HG03432 (cell line): ENCODE results near the gene SPAST.
A peak's percentile ranks its signal among the peaks of the same experiment; 100 is the strongest.
"Not testable (repeated sequence)": the region's sequence is repeated elsewhere in the genome, so short reads cannot be mapped to it uniquely, and the experiment has no call there.

Experiments
- ATAC-seq: cut with Tn5 transposase; IDR thresholded peaks from one replicate; pipeline ENCODE4 v1.9.1; 2021; ENCODE audit warnings: mild to moderate bottlenecking, moderate library complexity; ENCODE audit not compliant: unreplicated experiment

The SPAST gene, protein sequence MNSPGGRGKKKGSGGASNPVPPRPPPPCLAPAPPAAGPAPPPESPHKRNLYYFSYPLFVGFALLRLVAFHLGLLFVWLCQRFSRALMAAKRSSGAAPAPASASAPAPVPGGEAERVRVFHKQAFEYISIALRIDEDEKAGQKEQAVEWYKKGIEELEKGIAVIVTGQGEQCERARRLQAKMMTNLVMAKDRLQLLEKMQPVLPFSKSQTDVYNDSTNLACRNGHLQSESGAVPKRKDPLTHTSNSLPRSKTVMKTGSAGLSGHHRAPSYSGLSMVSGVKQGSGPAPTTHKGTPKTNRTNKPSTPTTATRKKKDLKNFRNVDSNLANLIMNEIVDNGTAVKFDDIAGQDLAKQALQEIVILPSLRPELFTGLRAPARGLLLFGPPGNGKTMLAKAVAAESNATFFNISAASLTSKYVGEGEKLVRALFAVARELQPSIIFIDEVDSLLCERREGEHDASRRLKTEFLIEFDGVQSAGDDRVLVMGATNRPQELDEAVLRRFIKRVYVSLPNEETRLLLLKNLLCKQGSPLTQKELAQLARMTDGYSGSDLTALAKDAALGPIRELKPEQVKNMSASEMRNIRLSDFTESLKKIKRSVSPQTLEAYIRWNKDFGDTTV

DNA sequence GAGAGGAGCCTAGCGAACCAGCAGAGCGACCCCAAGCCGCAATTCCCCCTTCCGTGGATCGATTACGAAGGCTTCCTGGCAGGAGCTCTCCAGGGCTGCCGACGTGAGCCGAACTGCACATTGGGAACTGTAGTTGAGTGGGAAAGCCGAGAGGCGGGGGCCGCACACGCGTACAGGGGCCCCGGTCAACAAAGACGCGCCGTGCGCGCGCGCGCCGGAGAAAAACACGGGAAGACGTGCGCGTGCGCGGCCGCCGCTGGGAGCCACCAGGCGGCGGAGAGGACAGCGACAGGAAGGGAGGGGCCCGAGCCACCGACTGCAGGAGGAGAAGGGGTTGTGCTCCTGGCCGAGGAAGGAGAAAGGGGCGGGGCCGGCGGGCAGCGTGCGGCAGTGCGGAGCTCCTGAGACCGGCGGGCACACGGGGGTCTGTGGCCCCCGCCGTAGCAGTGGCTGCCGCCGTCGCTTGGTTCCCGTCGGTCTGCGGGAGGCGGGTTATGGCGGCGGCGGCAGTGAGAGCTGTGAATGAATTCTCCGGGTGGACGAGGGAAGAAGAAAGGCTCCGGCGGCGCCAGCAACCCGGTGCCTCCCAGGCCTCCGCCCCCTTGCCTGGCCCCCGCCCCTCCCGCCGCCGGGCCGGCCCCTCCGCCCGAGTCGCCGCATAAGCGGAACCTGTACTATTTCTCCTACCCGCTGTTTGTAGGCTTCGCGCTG, at the start of gene SPAST:
SPAST (plus strand) TSS at position 247 of the 711 bp plus-strand sequence; CDS start at position 523, 276 bp downstream.
- ATAC-seq: peak; percentile 97

DNA sequence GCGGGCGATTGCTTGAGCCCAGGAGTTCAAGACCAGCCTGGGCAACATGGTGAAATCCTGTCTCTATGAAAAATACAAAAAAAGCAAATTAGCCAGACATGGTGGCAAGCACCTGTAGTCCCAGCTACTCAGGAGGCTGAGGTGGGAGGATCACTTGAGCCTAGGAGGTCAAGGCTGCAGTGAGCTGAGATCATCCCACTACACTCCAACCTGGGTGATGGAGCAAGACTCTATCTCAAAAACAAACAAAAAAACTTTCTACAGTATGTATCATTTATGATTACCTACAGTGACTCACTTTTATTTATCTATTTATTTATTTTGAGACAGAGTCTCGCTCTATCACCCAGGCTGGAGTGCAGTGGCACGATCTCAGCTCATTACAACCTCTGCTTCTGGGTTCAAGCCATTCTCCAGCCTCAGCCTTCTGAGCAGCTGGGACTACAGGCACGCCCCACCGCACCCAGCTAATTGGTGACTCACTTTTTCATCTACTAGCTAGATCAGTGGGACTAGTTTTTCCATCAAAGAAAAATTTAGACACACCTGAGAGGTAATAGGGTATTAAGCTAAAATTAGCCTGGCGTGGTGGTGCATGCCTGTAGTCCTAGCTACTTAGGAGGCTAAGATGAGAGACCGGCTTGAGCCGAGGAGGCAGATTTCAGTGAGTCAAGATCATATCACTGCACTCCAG, 44.4 kb upstream of the SPAST start:
- ATAC-seq: not testable (repeated sequence)

GRCh38 chr2:32034198-32034887, 29.0 kb upstream of the SPAST start:
- ATAC-seq: not testable (repeated sequence)

- peak; percentile 94 for ATAC-seq
Observed at GRCh38 chr2:32039447-32040219, 23.7 kb upstream of the SPAST start, which contains the start of gene DPY30. Gene DPY30 (minus strand): TSS chr2:32039805. CDS start chr2:32039456, 349 bp downstream.

GRCh38 chr2:32043561-32043960, 19.8 kb upstream of the SPAST start:
- no peak for ATAC-seq

DNA sequence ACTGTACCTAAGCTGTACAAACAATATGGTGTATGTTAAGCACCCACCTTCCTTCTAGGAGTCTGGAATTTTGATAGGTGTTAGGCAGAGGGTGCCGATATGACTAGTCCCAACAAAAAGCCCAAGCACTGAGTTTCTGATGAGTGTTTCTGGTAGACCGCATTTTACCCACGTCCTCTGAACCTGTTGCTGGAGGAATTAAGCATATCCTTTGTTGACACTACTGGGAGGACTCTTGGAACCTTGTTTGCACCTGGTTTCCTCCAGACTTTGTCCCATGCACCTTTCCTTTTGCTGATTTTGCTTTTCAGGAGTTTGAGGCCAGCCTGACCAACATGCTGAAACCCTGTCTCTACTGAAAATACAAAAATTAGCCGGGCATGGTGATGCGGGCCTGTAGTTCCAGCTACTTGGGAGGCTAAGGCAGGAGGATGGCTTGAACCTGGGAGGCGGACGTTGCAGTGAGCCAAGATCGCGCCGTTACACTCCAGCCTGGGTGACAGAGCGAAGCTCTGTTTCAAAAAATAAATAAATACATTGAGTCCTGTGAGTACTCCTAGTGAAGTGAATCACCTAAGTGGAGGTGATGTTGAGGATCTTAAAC, 11.4 kb upstream of the SPAST start:
- ATAC-seq: no peak

DNA sequence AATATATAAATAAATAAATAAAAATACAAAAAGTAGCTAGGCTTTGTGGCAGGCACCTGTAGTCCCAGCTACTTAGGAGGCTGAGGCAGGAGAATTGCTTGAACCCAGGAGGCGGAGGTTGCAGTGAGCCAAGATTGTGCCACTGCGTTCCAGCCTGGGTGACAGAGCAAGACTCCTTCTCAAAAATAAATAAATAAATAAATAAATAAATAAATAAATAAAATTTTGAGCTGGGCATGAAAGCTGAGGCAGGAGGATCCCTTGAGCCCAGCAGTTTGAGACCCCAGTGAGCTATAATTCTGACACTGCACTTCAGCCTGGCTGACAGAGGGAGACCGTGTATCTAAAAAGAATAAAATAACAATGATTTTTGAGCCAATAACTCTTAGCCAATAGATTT, 8.8 kb upstream of the SPAST start:
- ATAC-seq: not testable (repeated sequence)

DNA sequence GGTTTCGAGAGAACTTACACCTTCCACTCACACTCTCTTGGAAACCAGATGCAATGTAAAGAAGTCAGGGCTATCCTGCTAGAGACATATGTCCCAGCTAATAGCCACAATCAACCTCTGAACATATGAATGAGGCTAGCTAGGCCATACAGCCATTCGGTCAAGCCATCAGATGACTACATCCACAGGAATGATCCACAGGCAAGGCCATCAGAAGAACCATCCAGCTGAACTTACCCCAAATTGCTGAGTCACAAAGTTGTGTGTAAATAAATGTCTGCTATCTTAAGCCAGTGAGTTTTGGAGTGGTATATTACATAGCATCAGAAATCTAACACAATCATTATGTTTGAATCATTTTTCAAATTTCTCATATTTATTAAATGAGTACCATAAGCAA, 5.2 kb upstream of the SPAST start:
- ATAC-seq: no peak

DNA sequence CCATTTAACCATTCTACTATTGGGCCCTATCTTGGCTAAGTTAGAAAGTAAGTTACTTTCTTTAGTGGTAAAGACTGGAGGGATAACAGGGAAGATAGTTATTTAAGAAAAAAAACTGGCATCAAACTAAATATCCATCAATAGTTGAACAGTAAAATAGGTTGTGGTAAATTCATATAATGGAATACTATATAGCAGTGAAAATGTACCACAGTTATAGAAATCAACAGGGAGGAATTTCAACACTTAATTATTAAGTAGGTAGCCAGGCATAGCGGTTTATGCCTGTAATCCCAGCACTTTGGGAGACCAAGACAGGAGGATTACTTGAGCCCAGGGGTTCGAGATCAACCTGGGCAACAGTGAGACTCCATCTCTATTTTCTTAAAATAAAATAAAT, 3.1 kb upstream of the SPAST start:
- ATAC-seq: no peak

- no peak for ATAC-seq
Observed at GRCh38 chr2:32061430-32061829, 1.9 kb upstream of the SPAST start.

DNA sequence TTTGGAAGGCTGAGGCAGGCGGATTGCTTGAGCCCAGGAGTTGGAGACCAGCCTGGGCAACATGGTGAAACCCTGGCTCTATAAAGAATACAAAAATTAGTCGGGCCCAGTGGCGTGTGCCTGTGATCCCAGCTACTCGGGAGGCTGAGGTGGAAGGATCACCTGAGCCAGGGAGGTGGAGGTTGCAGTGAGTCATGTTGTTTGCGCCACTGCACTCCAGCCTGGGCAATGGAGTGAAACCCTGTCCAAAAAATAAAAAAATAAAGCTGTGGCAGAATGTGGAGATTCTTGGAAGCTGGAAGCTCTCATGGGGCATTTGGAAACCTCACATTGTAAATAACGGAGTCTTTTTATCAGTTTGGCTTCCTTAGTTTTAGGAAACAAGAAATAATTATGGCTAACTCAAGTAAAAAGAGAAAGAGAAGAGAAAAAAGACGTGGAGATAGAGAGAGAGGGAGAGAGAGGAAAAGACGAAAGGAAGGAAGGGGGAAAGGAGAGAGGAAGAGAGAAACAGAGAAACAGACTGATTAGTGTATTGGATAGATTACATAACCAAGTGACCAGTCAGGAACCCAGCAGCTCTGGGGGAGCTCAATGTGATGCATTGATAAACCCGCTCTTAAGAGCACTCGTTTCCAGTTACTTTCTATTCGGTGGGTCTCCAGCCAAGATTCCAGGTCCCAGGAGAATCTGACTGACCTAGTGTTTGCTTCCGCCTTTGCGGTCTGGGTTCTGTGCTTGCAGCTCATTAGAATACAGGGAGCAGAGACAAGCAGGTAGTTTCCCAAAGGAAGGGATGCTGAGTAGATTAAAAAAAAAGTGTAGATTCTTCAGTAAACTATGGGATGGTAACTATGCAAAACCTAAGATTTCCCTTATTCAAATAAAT, 1.1 kb upstream of the SPAST start:
- ATAC-seq: no peak

- ATAC-seq: no peak
Observed at GRCh38 chr2:32064021-32064601, 755 bp downstream of the SPAST start.

DNA sequence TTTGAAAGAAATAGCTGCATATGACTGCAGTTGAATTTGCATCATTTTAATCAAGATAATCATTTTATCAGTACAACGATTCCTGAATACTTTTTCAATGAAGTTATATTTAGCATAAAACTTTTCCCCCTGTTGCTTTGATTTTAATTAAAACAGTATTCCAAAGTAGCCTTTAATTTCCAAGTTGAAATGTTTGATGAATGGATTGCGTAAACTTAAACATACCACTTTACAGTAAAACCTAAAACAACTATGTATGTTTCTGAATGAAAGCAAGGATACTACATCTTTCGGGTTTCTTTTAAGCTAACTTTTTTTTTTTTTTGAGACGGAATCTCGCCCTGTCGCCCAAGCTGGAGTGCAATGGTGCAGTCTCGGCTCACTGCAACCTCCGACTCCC, 1.4 kb downstream of the SPAST start:
- ATAC-seq: no peak

DNA sequence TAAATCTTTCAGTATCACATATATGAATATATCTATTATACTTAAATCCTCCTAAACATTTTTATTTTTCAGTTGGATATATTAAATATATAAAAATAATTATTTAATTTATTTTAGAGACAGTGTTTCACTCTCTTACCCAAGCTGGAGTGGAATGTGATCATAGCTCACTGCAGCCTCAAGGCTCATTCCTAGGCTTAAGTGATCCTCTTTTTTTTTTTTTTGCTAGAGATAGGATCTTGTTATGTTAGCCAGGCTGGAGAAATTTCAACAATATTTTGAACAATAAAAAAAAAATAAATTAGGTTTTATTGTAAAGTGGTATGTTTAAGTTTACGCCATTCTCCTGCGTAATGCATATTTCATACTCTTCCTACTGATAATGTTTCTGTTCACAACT, 4.2 kb downstream of the SPAST start:
- no peak for ATAC-seq

DNA sequence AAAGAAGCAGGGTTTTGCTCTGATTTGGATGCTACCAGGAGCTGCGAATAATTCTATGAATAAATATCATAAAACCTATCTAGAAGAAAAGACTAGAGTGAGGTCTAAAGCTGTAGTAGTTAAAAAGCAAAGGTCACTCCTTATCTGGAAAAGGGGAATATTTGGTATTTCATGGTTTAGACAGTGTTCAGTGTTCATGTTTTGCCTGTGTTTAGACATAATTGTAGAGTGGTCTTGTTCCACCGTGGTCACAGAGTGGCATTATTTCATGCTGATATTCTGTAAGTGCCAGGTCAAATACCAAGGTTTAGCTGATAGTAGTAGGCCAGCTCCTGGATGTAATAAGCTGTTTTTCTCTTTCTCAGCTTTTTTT, 10.8 kb downstream of the SPAST start:
- no peak for ATAC-seq

DNA sequence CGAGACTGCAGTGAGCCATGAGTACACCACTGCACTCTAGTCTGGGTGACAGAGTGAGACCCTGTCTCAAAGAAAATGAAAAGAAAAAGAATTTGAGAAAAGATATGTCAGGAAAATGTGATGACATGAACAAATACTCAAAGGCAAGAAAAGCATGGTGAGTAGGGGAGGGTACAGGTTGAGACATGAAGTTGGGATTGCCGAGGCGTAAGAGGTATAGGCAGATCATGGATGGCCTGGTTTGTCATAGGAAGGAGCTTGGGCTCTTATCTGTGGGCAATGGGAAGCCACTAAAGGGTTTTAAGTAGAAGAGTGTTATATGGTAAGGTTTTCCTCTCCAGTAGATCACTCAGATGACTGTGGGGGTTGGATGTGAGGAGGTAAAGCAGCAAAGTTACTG, 32.3 kb downstream of the SPAST start:
- no peak for ATAC-seq

DNA sequence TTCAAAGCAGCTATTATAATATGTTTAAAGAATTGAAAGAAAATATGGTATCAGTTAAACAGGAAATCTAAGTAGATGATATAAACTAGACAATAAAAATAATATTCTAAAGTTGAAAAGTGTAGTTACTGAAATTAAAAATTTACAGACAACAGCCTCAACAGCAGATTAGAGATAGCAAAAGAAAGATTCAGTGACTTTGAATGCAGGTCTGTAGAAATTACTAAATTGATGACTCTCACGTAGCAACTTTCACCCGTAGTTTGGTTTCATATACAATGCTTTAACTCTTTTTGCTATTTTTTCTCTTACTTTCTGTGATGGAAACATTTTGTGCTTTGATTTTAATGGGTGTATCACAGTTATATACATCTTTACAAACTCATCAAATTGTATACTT, 44.8 kb downstream of the SPAST start:
- no peak for ATAC-seq

GRCh38 chr2:32118055-32118454, 54.7 kb downstream of the SPAST start:
- no peak for ATAC-seq
